Right lobe of liver (tissue), 4 donors: Measurements from ENCODE around the gene TGOLN2.

Experiments used
- CTCF ChIP-seq, 4 donors: fragments of 200-600 bp in 3 of 4; fragments of 450-650 bp in 1 of 4; IDR thresholded peaks; one replicate each; pipeline versions ENCODE4 v1.5.1 to v1.8.0; 2016 to 2022; ENCODE audit warnings: antibody characterized with exemption in 4 of 4, mild to moderate bottlenecking in 2 of 4
- POLR2A ChIP-seq: fragments of 450-650 bp; IDR thresholded peaks from one replicate; pipeline ENCODE4 v1.6.1; 2017; ENCODE audit warnings: antibody characterized with exemption, mild to moderate bottlenecking
- donor health status: DM: no; HTN: no; CAD: no.
- donor health status: DM: no; HTN: no; CAD: no.
- donor health status: DM: no; HTN: yes; CAD: no.

DNA sequence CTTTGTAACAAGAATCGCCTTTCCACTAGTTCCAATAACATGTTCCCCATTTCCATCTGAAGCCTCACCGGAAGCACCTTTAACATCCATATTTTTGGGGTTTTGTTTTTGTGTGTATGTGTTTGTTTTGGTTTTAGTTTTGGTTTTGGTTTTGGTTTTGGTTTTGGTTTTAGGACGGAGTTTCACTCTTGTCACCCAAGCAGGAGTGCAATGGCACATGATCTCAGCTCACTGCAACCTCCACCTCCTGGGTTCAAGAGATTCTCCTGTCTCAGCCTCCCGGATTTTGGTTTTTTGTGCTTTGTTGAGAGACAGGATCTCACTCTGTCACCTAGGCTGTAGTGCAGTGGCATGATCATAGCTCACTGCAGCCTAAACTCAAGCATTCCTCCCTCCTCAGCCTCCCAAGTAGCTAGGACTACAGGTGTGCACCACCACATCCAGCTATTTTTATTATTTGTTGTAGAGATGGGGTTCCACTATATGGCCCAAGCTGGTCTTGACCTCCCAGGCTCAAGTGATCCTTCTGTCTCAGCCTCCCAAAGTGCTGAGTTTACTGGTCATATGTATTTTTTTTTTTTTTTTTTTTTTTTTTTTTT is 36.3 kb downstream of the TGOLN2 start:
- TF ChIP-seq CTCF (IDR thresholded peaks at IDR 0.05) (no peak), POLR2A (no peak)
